ENCODE measurements around the gene TCF7.

GRCh38 chr5:134100283-134101091, 14.0 kb upstream of the TCF7 start:
- TF ChIP-seq RXRA (IDR thresholded peaks at IDR 0.05): no peak
- no peak for TF ChIP-seq CTCF (IDR thresholded peaks at IDR 0.05; ENCODE audit: low read depth, low read length, missing input control)
- no peak for TF ChIP-seq MAX (IDR thresholded peaks at IDR 0.05)
- no peak for TF ChIP-seq ATF3 (IDR thresholded peaks at IDR 0.05)
- no peak for TF ChIP-seq TAF1 (conservative IDR thresholded peaks at IDR 0.05)
- no peak for TF ChIP-seq YY1 (IDR thresholded peaks at IDR 0.05)
- TF ChIP-seq ZBTB33 (IDR thresholded peaks at IDR 0.05): no peak
- TF ChIP-seq REST (IDR thresholded peaks at IDR 0.05): no peak
- TF ChIP-seq EGR1 (IDR thresholded peaks at IDR 0.05; ENCODE audit: low read depth in 2 of 2): no peak
- no peak for TF ChIP-seq RAD21 (IDR thresholded peaks at IDR 0.05)
- TF ChIP-seq NR2F2 (IDR thresholded peaks at IDR 0.05): no peak
- no peak for TF ChIP-seq JUND (IDR thresholded peaks at IDR 0.05)
- no peak for TF ChIP-seq FOXA1 (IDR thresholded peaks at IDR 0.05)

Measured in liver (tissue), 3 donors.